Measurements from ENCODE around the gene ULBP1.

Gene ULBP1

GRCh38 chr6:149988550-149989346, 25.0 kb downstream of the ULBP1 start:
- TF ChIP-seq CTCF (IDR thresholded peaks at IDR 0.05), result no peak

- no peak for TF ChIP-seq CTCF (IDR thresholded peaks at IDR 0.05)
Observed at GRCh38 chr6:149990212-149990660, 26.5 kb downstream of the ULBP1 start.

- no peak for TF ChIP-seq CTCF (IDR thresholded peaks at IDR 0.05)
Observed at GRCh38 chr6:149990661-149991471, 27.1 kb downstream of the ULBP1 start.

GRCh38 chr6:149991838-149992237, 28.1 kb downstream of the ULBP1 start:
- TF ChIP-seq CTCF (IDR thresholded peaks at IDR 0.05), result no peak

- no peak for TF ChIP-seq CTCF (IDR thresholded peaks at IDR 0.05)
Observed at GRCh38 chr6:149995235-149995750, 31.6 kb downstream of the ULBP1 start.

GRCh38 chr6:149995971-149996370, 32.2 kb downstream of the ULBP1 start:
- no peak for TF ChIP-seq CTCF (IDR thresholded peaks at IDR 0.05)

- TF ChIP-seq CTCF (IDR thresholded peaks at IDR 0.05), result no peak
Observed at GRCh38 chr6:149999636-150000035, 35.9 kb downstream of the ULBP1 start.

Data from LNCAP (cell line).